PC-9 (cell line): ENCODE measurements around the gene ALK. TPM values are rescaled to one million over a fixed set of nuclear protein-coding genes. Genes with fewer than 3 reads are reported as not detected.

Source experiments
- BruUV-seq: library from RNA; stranded (reverse); fragments of 400-500 nt; replicated peaks from 2 replicates; lab custom pipeline; 2021; lab: Mats Ljungman, UMichigan
- CTCF ChIA-PET: fragments of 300-600 bp; sonication (Branson Sonifier 250); formaldehyde crosslinking; loops from one replicate; lab custom pipeline; 2022; ENCODE audit warnings: antibody characterized with exemption; lab: Charles Lee
- POLR2A ChIA-PET: fragments of 300-600 bp; sonication (Branson Sonifier 250); formaldehyde crosslinking; loops from one replicate; lab custom pipeline; 2022; ENCODE audit warnings: antibody characterized with exemption; ENCODE audit not compliant: unreplicated experiment; lab: Charles Lee
- DNase-seq, 2 experiments: peaks; one replicate each; pipeline versions ENCODE4 v3.0.0 to v3.0.0-alpha.2; 2015 to 2022; ENCODE audit warnings: mixed read lengths in 1 of 2
- H2AFZ ChIP-seq: fragments of 200-600 bp; sonication (generic); 2 replicates; pipeline ENCODE4 v1.8.1; 2017; ENCODE audit warnings: antibody characterized with exemption
- H3F3A ChIP-seq: fragments of 200-600 bp; sonication (generic); 2 replicates; pipeline ENCODE4 v1.8.1; 2017; ENCODE audit warnings: antibody characterized with exemption, mild to moderate bottlenecking, low read depth; ENCODE audit not compliant: insufficient read depth
- H3K27ac ChIP-seq: fragments of 200-600 bp; sonication (generic); 2 replicates; pipeline ENCODE4 v1.6.1; 2016; ENCODE audit warnings: mixed run types
- H3K27me3 ChIP-seq: fragments of 200-600 bp; sonication (generic); 2 replicates; pipeline ENCODE4 v1.6.1; 2016; ENCODE audit warnings: low read depth, mixed run types; ENCODE audit not compliant: insufficient read depth
- H3K36me3 ChIP-seq: fragments of 200-600 bp; sonication (generic); 2 replicates; pipeline ENCODE4 v1.6.1; 2016; ENCODE audit warnings: low read depth, mixed run types
- H3K4me1 ChIP-seq: fragments of 200-600 bp; sonication (generic); replicated peaks from 2 replicates; pipeline ENCODE4 v1.6.1; 2016; ENCODE audit warnings: mixed run types; ENCODE audit not compliant: insufficient read depth
- H3K4me2 ChIP-seq: fragments of 200-600 bp; sonication (generic); 2 replicates; pipeline ENCODE4 v1.6.1; 2017; ENCODE audit warnings: mixed run types
- H3K4me3 ChIP-seq: fragments of 200-600 bp; sonication (generic); 2 replicates; pipeline ENCODE4 v1.6.1; 2016; ENCODE audit warnings: mixed run types
- H3K79me2 ChIP-seq: fragments of 200-600 bp; sonication (generic); 2 replicates; pipeline ENCODE4 v1.6.1; 2017; ENCODE audit warnings: low read depth, mixed run types
- H3K9me2 ChIP-seq: fragments of 200-600 bp; sonication (generic); 2 replicates; pipeline ENCODE4 v1.8.1; 2017; ENCODE audit warnings: mild to moderate bottlenecking; ENCODE audit not compliant: insufficient read depth
- H3K9me3 ChIP-seq: fragments of 200-600 bp; sonication (generic); 2 replicates; pipeline ENCODE4 v1.8.1; 2016; ENCODE audit warnings: low read depth; ENCODE audit not compliant: insufficient read depth
- H4K20me1 ChIP-seq: fragments of 200-600 bp; sonication (generic); 2 replicates; pipeline ENCODE4 v1.8.1; 2017; ENCODE audit not compliant: insufficient read depth
- CTCF ChIP-seq: fragments of 200-600 bp; sonication (generic); conservative IDR thresholded peaks from 2 replicates; pipeline ENCODE4 v1.6.1; 2017; ENCODE audit warnings: mixed run types, antibody characterized with exemption, mild to moderate bottlenecking, moderate library complexity
- EZH2 ChIP-seq: fragments of 200-600 bp; sonication (generic); IDR thresholded peaks from 2 replicates; pipeline ENCODE4 v1.8.0; 2017; ENCODE audit warnings: antibody characterized with exemption, low read depth
- intact Hi-C: fragments of 100-400 bp; cut with micrococcal nuclease; formaldehyde crosslinking; loops from one replicate; pipeline ENCODE4 v1.10.0; 2022; ENCODE audit not compliant: unreplicated experiment
- total RNA-seq: library from RNA; stranded (reverse); gene quantifications from 2 replicates; pipeline ENCODE4 v1.2.3, GENCODE V29; 2021

The ALK gene
- total RNA-seq, 1 experiment from 2014 or later = not detected

GRCh38 chr2:29443627-29444026 lies 477.8 kb downstream of the ALK start:
- no peak overlapping the region for H3K4me3 ChIP-seq
- ChIA-PET CTCF (no interaction called here), POLR2A (no interaction called here)
- no peak overlapping the region for H3K4me2 ChIP-seq
- no peaks in the 10 kb centered on the region for H3F3A ChIP-seq
- H3K9me3 ChIP-seq = no peaks in the 10 kb centered on the region
- H3K4me1 ChIP-seq = no peaks in the 10 kb centered on the region
- no peak overlapping the region for H2AFZ ChIP-seq
- no peaks in the 10 kb centered on the region for H3K79me2 ChIP-seq
- H3K27ac ChIP-seq = no peak overlapping the region
- no peaks in the 10 kb centered on the region for H4K20me1 ChIP-seq
- no TSS peak for BruUV-seq
- peaks cover 46% of the 10 kb centered on the region; the same call in 1 of the 2 replicates for H3K27me3 ChIP-seq
- intact Hi-C loops = no loop called here
- H3K36me3 ChIP-seq = no peaks in the 10 kb centered on the region
- no peak for DNase-seq
- TF ChIP-seq CTCF = no peak
- no peak for TF ChIP-seq EZH2
- no peaks in the 10 kb centered on the region for H3K9me2 ChIP-seq

DNA sequence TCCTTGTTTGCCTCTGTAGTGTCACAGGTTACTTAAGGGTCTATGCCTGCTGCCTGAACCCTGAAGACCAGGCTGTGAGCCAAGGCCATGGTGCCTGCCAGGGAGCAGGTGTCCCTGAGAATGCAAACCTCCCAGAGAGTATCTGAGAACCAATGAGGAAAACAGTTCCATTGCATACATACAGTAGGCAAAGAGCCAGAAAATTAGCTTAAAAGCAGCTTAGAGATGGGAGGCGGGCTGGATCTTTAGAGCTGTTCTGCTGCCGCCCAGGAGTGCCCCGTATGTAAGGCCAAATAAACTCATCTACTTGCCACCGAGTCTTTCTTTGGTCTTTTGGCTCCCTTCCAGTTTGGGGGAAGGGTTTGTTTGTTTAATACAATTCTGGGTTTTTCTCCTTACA lies 478.2 kb downstream of the ALK start:
- Histone ChIP-seq H3K4me2 (no peak overlapping the region), H3K9me2 (no peaks in the 10 kb centered on the region), H3F3A (no peaks in the 10 kb centered on the region), H2AFZ (no peak overlapping the region), H3K4me3 (no peak overlapping the region), H3K9me3 (no peaks in the 10 kb centered on the region), H3K4me1 (no peaks in the 10 kb centered on the region), H4K20me1 (no peaks in the 10 kb centered on the region), H3K79me2 (no peaks in the 10 kb centered on the region), H3K27ac (no peak overlapping the region), H3K27me3 (peaks cover 44% of the 10 kb centered on the region; the same call in 1 of the 2 replicates), H3K36me3 (no peaks in the 10 kb centered on the region)
- TF ChIP-seq CTCF (no peak), EZH2 (no peak)
- no peak for DNase-seq
- no TSS peak for BruUV-seq
- intact Hi-C loops = no loop called here
- POLR2A ChIA-PET = no interaction called here
- CTCF ChIA-PET = no interaction called here

DNA sequence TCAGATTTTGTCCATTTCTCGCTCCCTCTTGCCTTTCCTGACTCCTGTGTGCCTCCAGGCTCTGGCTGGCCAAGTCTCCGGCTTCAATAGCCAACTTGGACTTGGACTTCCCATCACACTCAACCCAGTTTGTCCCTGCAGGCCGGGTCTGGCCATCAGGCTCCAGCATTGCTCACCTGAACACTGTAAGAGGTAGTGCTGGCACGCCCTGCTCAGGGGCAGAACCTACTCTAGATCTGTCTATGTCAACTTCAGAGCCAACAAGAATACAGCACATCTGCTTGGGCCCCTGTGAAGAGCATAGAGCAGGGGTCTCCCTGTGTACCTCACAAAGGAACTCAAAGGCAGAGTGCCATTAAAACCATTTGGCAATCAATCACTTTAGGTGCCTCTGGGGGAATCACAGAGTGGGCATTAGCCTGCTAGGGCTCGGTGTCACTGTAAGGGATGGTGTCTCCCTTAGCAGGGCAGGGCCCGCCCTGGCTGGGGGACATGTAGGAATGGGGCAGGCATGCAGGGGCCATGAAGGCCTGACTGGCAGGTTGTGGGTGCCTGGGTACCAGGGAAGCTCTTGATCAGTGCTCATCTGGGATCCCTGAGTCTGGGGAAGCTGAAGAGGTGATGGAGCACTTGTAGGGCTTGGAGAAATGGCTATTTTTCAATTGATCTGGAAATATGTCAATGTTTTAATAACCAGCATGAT lies 480.3 kb downstream of the ALK start:
- Histone ChIP-seq H3K27me3 (peaks cover 33% of the 10 kb centered on the region; the same call in 1 of the 2 replicates), H4K20me1 (no peaks in the 10 kb centered on the region), H2AFZ (no peak overlapping the region), H3K36me3 (no peaks in the 10 kb centered on the region), H3K9me2 (no peaks in the 10 kb centered on the region), H3F3A (no peaks in the 10 kb centered on the region), H3K4me1 (no peaks in the 10 kb centered on the region), H3K9me3 (no peaks in the 10 kb centered on the region), H3K4me3 (no peak overlapping the region), H3K27ac (no peak overlapping the region), H3K4me2 (no peak overlapping the region), H3K79me2 (no peaks in the 10 kb centered on the region)
- DNase-seq = no peak
- no TSS peak for BruUV-seq
- ChIA-PET POLR2A (no interaction called here), CTCF (no interaction called here)
- TF ChIP-seq CTCF (no peak), EZH2 (no peak)
- intact Hi-C loops = no loop called here
